ENCODE results near the gene DCAF12L2.
"Not testable (repeated sequence)": the region's sequence is repeated elsewhere in the genome, so short reads cannot be mapped to it uniquely, and the experiment has no call there.

The DCAF12L2 gene

DNA sequence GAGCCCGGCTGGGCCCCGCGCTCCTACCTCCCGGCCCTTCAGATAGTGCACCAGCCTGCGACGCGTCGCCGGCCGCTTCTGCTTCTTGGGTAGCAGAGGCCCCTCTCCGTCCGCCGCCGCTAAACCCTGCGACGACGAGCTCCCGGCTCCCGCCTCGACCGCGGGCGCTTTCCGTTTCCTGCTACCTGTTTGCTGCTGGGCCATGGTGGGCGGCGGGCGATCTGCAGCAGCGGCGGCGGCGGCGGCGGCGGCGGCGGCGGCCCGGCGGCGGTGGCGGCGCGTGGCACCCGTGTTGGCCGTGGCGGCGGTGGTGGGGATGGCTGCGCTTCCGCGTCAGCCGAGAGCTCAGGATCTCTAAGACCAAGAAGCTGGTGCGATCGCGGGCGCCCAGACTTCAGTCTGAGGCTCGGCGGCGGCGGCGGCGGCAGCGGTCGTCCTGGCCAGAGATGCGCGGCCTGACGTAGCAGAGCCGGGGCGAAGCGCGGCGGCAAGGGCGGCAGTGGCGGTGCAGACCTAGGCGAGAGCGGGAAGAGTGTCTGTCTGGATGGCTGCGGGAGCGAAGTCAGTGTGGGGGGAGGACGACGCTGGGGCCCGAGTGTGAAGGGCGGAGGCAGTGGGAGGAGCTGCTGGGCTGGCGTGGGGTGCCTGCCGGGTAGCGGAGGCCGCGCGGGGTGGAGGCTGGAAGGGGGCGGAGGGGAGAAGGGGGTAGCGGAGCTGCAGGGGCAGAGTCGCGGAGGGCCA lies at the start of gene DCAF12L2:
TSS of gene DCAF12L2 (minus strand) at position 569 of the 741 bp plus-strand sequence. CDS start at position 204, 365 bp downstream.
- no peak within 1 kb of the TSS for H3K27ac ChIP-seq
- no peaks in the 10 kb centered on the region for H3K36me3 ChIP-seq
- H3K27me3 ChIP-seq = peaks cover 26% of the 10 kb centered on the region
- H3K4me1 ChIP-seq (ENCODE audit: control insufficient read depth in 1 of 2, insufficient read depth in 1 of 2, low read depth in 1 of 2, low read length in 1 of 2) = no peaks in the 10 kb centered on the region
- H3K9me3 ChIP-seq = no peaks in the 10 kb centered on the region
- no peak within 1 kb of the TSS for H3K4me3 ChIP-seq (ENCODE audit: low read depth in 1 of 2, low read length in 1 of 2)
- TF ChIP-seq, protein P1, sequence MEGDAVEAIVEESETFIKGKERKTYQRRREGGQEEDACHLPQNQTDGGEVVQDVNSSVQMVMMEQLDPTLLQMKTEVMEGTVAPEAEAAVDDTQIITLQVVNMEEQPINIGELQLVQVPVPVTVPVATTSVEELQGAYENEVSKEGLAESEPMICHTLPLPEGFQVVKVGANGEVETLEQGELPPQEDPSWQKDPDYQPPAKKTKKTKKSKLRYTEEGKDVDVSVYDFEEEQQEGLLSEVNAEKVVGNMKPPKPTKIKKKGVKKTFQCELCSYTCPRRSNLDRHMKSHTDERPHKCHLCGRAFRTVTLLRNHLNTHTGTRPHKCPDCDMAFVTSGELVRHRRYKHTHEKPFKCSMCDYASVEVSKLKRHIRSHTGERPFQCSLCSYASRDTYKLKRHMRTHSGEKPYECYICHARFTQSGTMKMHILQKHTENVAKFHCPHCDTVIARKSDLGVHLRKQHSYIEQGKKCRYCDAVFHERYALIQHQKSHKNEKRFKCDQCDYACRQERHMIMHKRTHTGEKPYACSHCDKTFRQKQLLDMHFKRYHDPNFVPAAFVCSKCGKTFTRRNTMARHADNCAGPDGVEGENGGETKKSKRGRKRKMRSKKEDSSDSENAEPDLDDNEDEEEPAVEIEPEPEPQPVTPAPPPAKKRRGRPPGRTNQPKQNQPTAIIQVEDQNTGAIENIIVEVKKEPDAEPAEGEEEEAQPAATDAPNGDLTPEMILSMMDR (IDR thresholded peaks at IDR 0.05) = no peak

DNA sequence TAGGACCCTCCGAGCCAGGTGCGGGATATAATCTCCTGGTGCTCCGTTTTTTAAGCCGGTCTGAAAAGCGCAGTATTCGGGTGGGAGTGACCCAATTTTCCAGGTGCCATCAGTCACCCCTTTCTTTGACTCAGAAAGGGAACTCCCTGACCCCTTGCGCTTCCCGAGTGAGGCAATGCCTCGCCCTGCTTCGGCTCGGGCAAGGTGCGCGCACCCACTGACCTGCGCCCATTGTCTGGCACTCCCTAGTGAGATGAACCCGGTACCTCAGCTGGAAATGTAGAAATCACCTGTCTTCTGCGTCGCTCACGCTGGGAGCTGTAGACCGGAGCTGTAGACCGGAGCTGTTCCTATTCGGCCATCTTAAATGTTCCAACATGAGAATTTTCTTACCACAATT lies 24.8 kb upstream of the DCAF12L2 start:
- not testable (repeated sequence) for H3K9me3 ChIP-seq; H3K27me3 ChIP-seq; H3K36me3 ChIP-seq; H3K4me1 ChIP-seq (ENCODE audit: control insufficient read depth in 1 of 2, insufficient read depth in 1 of 2, low read depth in 1 of 2, low read length in 1 of 2); H3K4me3 ChIP-seq (ENCODE audit: low read depth in 1 of 2, low read length in 1 of 2); H3K27ac ChIP-seq

DNA sequence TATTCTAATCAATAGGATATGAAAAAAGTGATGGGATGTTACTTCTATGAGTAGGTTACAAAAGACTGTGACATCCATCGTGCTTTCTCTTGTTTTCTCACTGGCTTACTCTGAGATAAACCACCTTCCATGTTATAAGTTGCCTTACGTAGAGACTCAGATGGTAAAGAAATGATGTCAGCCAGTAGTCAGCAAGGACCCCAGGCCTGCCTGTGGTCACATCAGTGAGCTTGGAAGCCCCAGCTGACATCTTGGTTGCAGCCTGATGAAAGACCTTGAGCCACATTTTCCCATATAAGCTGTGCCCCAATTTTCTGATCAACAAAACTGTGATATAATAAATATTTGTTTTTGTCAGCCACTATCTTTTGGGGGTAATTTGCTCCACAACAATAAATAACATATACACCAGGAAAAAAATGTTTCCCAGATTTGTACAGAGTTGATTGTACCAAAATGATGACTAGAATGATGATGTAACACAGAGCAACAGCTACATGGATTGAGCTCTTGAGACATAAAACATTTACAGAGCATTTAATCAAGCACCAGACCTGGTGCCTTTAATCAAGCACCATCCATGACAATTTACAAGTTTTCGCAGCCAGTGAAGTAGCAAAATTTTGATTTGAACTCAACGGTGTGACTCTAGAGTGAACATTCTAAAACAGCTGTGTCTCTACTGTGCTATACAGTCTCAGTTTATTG lies 11.2 kb upstream of the DCAF12L2 start:
- no peak overlapping the region for H3K4me3 ChIP-seq (ENCODE audit: low read depth in 1 of 2, low read length in 1 of 2)
- H3K27ac ChIP-seq = no peak overlapping the region
- no peaks in the 10 kb centered on the region for H3K27me3 ChIP-seq
- TF ChIP-seq, protein P1 (IDR thresholded peaks at IDR 0.05) = no peak
- H3K4me1 ChIP-seq (ENCODE audit: control insufficient read depth in 1 of 2, insufficient read depth in 1 of 2, low read depth in 1 of 2, low read length in 1 of 2) = no peaks in the 10 kb centered on the region
- H3K9me3 ChIP-seq = no peaks in the 10 kb centered on the region
- H3K36me3 ChIP-seq = no peaks in the 10 kb centered on the region

DNA sequence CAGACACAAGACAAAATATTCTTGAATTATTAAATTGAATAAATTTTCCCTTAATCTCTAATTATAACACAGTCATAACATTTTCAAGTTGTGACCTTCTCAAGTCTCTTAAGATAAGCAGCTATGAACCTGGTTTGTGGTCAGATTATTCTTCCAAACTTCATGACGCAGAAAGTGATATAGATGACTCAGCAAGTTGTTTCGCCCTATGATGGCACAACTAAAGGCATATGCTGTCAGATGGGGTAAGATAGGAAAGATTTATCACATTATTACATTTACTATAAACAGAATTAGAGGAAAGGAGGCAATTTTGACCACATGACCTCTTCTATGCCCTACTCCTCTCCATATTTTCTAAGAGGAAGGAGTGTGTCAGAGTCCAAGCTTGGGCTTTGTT lies 4.6 kb upstream of the DCAF12L2 start:
- TF ChIP-seq, protein P1 (IDR thresholded peaks at IDR 0.05) = no peak
- Histone ChIP-seq H3K36me3 (no peaks in the 10 kb centered on the region), H3K27me3 (peaks cover 16% of the 10 kb centered on the region), H3K9me3 (no peaks in the 10 kb centered on the region), H3K4me3 (ENCODE audit: low read depth in 1 of 2, low read length in 1 of 2) (no peak overlapping the region), H3K27ac (no peak overlapping the region), H3K4me1 (ENCODE audit: control insufficient read depth in 1 of 2, insufficient read depth in 1 of 2, low read depth in 1 of 2, low read length in 1 of 2) (no peaks in the 10 kb centered on the region)

DNA sequence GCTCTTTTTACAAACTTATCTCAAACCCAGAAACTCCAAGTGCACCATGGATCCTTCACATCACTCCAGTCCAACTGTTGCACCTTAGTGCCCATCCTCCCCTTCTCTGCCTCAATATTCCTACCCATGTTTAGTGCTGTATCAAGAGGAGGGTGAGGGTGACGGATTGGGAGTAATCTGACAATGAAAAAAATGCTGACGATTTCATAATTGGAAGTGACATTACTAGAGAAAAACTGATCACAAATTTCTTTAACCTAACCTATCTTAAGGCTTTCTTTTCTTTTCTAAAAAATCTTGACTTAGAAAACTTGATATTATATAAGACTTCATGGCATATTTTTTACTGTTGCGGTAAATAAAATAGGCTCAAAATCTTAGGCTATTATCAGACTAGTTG lies 1.5 kb upstream of the DCAF12L2 start:
- TF ChIP-seq, protein P1 (IDR thresholded peaks at IDR 0.05) = no peak
- H3K4me3 ChIP-seq (ENCODE audit: low read depth in 1 of 2, low read length in 1 of 2) = no peak overlapping the region
- no peaks in the 10 kb centered on the region for H3K36me3 ChIP-seq
- no peak overlapping the region for H3K27ac ChIP-seq
- H3K9me3 ChIP-seq = no peaks in the 10 kb centered on the region
- H3K4me1 ChIP-seq (ENCODE audit: control insufficient read depth in 1 of 2, insufficient read depth in 1 of 2, low read depth in 1 of 2, low read length in 1 of 2) = no peaks in the 10 kb centered on the region
- peaks cover 26% of the 10 kb centered on the region for H3K27me3 ChIP-seq

DNA sequence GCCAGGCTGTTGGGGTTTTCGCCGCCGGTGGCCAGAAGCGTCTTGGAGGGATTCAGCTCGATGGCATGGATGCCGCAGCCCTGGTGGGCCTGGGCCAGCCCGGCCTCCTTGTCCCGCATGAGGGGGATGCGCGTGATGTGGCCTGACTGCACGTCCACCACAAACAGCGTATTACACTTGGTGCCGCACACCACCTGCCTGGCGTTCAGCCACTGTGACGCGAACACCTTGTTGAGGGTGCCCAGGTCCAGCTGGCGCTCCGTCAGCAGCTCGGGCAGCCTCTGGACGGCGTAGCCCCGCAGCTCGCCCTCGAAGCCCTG lies 728 bp downstream of the DCAF12L2 start:
- H3K27me3 ChIP-seq = peaks cover 26% of the 10 kb centered on the region
- H3K9me3 ChIP-seq = no peaks in the 10 kb centered on the region
- no peaks in the 10 kb centered on the region for H3K36me3 ChIP-seq
- no peak overlapping the region for H3K4me3 ChIP-seq (ENCODE audit: low read depth in 1 of 2, low read length in 1 of 2)
- no peak overlapping the region for H3K27ac ChIP-seq
- TF ChIP-seq, protein P1 (IDR thresholded peaks at IDR 0.05) = no peak
- H3K4me1 ChIP-seq (ENCODE audit: control insufficient read depth in 1 of 2, insufficient read depth in 1 of 2, low read depth in 1 of 2, low read length in 1 of 2) = no peaks in the 10 kb centered on the region

Data from neutrophil (primary cell).